Pancreas (tissue), 10 donors: ENCODE data around the gene KY. TPM values are rescaled to one million over a fixed set of nuclear protein-coding genes. Genes with fewer than 3 reads are reported as not detected.

ENCODE experiments used
- ATAC-seq, 4 donors: fragments of 200-7000 bp; cut with Tn5 transposase; one replicate each; pipeline versions ENCODE4 v1.8.0 to v1.9.1; 2020; ENCODE audit warnings: mild to moderate bottlenecking in 4 of 4, moderate library complexity in 4 of 4
- DNase-seq, 6 donors: peaks; one replicate each; pipeline ENCODE4 v3.0.0-alpha.2; 2020
- FAIRE-seq: peaks from 2 replicates; lab custom pipeline; 2012; peaks lifted over from hg19 to GRCh38; lab: Jason Lieb, UNC
- H3K27ac ChIP-seq, 4 donors: fragments of 200-600 bp; sonication (generic); 1 replicate in 3 of 4; 2 replicates in 1 of 4; pipeline versions ENCODE4 v1.5.0 to v1.8.0; 2020
- H3K27me3 ChIP-seq, 4 donors: fragments of 200-600 bp; one replicate each; pipeline ENCODE4 v1.8.0; 2021
- H3K36me3 ChIP-seq, 3 donors: fragments of 200-600 bp; sonication (generic) in 1 of 3; one replicate each; pipeline versions ENCODE4 v1.5.0 to v1.8.0; 2020 to 2021
- H3K4me1 ChIP-seq, 3 donors: fragments of 200-600 bp; one replicate each; pipeline ENCODE4 v1.8.0; 2021
- H3K4me3 ChIP-seq, 4 donors: fragments of 200-600 bp; sonication (generic) in 2 of 4; one replicate each; pipeline versions ENCODE4 v1.5.0 to v1.8.0; 2020 to 2021
- H3K9me3 ChIP-seq, 4 donors: fragments of 200-600 bp; one replicate each; pipeline ENCODE4 v1.8.0; 2021
- WGBS, 2 donors: extraction: QIAGEN DNeasy Blood & Tissue Kit; methylation state at CpG; one replicate each; pipeline ENCODE4 v1.1.7; 2013; 5-methylcytosine and 5-hydroxymethylcytosine counted together
- intact Hi-C, 3 donors: fragments of 100-400 bp; cut with DNase I; formaldehyde crosslinking; loops; one replicate each; pipeline versions ENCODE4 v1.11.1 to v1.14.2; 2022
- polyA plus RNA-seq, 2 donors: library from polyadenylated mRNA; stranded (reverse); fragments of 200-250 nt; gene quantifications; one replicate each; pipeline ENCODE4 v1.2.3, GENCODE V29; 2013
- total RNA-seq, 6 donors: library from RNA; stranded (reverse); fragmentation: NEBNext Ultra II Directional in 4 of 6; extraction: Animal tissue kit (Norgen Biotek cat#: 25700) in 4 of 6; gene quantifications; one replicate each; pipeline versions ENCODE4 v1.2.1 to v1.2.4, GENCODE V29; 2021 to 2023
- TF ChIP-seq, protein P1 (sequence below), 4 donors: fragments of 200-600 bp; sonication (generic) in 3 of 4; IDR thresholded peaks; one replicate each; pipeline versions ENCODE4 v1.5.0 to v1.8.0; 2021; ENCODE audit warnings: antibody characterized with exemption in 4 of 4
- donor health status: healthy with polysubstance abuse.
- donor health status: DM: no; HTN: no; CAD: no; lungs with moderate emphysema.
- donor health status: DM: no; HTN: no; CAD: no.
- donor health status: control.
- donor health status: control.
- donor health status: Bipolar disorder and iron deficiency.
- donor health status: DM: yes; HTN: yes; CAD: no.
- donor health status: DM: no; HTN: no; CAD: no.
- donor health status: DM: no; HTN: no; CAD: no.
- donor health status: DM: yes; HTN: yes; CAD: no.

Gene KY
- total and polyA plus RNA-seq, 8 donors = 0.04 to 0.42 (median 0.21) TPM; not detected in 2

DNA sequence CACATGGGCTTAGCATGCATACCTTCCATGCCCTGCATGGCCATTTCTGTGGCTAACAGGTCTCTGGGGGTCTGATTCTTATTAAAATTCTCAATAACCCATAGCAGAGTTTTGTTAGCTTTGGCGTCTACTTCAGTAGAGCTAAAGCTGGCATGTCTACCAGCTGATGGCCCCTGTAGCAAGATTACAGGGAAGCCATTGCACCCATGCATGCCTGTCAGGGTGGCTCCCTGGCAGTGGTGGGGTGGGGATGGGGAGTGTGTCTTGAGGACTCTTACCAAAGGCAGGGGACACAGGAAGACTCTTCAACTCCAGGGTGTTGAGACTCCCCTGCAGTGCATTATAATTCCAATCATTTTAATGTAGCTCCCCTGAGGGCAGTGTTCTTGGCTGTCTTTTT is 4.7 kb downstream of the KY start:
- Histone ChIP-seq H3K27ac (no peak overlapping the region), H3K4me3 (no peak overlapping the region), H3K9me3 (no peaks in the 10 kb centered on the region), H3K27me3 (no peaks in the 10 kb centered on the region), H3K4me1 (no peaks in the 10 kb centered on the region), H3K36me3 (no peaks in the 10 kb centered on the region)
- FAIRE-seq (no peak), DNase-seq (peak in 1 of 6 donors; percentile 10), ATAC-seq (no peak)
- intact Hi-C loops = no loop called here
- TF ChIP-seq, protein P1, sequence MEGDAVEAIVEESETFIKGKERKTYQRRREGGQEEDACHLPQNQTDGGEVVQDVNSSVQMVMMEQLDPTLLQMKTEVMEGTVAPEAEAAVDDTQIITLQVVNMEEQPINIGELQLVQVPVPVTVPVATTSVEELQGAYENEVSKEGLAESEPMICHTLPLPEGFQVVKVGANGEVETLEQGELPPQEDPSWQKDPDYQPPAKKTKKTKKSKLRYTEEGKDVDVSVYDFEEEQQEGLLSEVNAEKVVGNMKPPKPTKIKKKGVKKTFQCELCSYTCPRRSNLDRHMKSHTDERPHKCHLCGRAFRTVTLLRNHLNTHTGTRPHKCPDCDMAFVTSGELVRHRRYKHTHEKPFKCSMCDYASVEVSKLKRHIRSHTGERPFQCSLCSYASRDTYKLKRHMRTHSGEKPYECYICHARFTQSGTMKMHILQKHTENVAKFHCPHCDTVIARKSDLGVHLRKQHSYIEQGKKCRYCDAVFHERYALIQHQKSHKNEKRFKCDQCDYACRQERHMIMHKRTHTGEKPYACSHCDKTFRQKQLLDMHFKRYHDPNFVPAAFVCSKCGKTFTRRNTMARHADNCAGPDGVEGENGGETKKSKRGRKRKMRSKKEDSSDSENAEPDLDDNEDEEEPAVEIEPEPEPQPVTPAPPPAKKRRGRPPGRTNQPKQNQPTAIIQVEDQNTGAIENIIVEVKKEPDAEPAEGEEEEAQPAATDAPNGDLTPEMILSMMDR (IDR thresholded peaks at IDR 0.05) = no peak
- 80 to 81% methylated on average over 1 of the region's 1 CpG for WGBS, 2 donors

DNA sequence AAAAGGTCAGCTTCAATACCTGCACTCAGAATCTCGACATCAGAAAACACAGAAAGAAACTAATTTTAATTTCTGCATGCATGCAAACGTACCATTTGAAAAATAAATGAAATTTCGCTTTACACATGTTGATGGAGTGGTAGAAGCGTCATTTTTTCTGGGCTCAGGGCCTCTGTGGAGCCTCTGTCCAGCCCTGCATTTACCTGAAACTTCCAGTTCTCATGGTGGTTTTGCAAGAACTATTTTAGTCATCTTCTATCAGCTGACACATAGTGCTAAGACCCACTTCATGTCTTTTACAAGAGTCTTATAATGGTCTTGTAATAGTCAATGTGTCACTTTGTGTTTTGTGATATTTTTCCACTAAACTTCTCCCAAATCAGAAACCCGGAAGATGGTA is 5.3 kb downstream of the KY start:
- Histone ChIP-seq H3K36me3 (no peaks in the 10 kb centered on the region), H3K4me3 (no peak overlapping the region), H3K27me3 (no peaks in the 10 kb centered on the region), H3K27ac (no peak overlapping the region), H3K9me3 (no peaks in the 10 kb centered on the region), H3K4me1 (no peaks in the 10 kb centered on the region)
- intact Hi-C loops = no loop called here
- ATAC-seq = no peak
- WGBS, 2 donors = 83 to 84% methylated on average over 5 of the region's 5 CpGs
- no peak for FAIRE-seq
- TF ChIP-seq, protein P1 (IDR thresholded peaks at IDR 0.05) = no peak
- DNase-seq = no peak

DNA sequence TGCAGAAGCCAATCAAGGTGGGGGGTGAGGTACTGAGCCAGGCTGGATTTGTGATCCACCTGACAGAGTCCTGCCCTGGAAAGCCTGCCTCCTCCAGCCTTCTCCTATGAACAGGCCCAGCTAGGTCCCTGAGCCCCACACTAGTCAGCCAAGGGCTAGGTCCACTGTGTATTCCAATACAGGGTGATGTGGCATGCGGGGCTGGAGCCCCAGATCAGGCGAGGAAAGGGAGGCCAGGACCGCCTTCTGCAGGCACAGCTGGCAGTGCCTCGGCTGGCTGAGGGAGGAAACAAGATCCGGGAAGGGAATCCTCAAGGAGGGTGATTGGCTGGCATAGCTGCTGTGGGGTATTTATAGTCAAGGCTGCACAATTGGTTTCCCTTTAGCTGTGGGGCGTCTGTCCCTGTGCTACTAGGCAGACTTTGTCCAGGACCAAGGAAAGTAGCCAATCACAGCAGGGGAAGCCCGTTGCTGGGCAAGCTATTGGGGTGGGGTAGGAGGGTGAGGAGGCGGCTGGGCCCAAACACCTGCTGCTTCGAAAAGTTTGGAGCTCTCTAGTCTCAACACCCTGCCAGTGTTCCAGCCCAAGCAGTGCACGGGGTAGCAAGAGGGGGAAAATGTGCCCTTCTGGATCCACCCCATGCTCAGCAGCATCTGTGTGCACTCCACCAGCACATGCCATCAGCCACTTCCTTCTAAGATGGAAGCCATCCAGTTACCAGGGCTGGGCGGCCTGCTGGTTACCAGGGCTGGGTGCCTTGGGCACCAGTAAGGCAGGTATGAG is 5.9 kb downstream of the KY start:
- FAIRE-seq (no peak), ATAC-seq (no peak), DNase-seq (peak in 1 of 6 donors; percentile 10)
- intact Hi-C loops = no loop called here
- Histone ChIP-seq H3K27me3 (no peaks in the 10 kb centered on the region), H3K36me3 (no peaks in the 10 kb centered on the region), H3K27ac (no peak overlapping the region), H3K4me1 (no peaks in the 10 kb centered on the region), H3K9me3 (no peaks in the 10 kb centered on the region), H3K4me3 (no peak overlapping the region)
- 79 to 80% methylated on average over 11 of the region's 11 CpGs for WGBS, 2 donors
- TF ChIP-seq, protein P1 (IDR thresholded peaks at IDR 0.05) = no peak

DNA sequence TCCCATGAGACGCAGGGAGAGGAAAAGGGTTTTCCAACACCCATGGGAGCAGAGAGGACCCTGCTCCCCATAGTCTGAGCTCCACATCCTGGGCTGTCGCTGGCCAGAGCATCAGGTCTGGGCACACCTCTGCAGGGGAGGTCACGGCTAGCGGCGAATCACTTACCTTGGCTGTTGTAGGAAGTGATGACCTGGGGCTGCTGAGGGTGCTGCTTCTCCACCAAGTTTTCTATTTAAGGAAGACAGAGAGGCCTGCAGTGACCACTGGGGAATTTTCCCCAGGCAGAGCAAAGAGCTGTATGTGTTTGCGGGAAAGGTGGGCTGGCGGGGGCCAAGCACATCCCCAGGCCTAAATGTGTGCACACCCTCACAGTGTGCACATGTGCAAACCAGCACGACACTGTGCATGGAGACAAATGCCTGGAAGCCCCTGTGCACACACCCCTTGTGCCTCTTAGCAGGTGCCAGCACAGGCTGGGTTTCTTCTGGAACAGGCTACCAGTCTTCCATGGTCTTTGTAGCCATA is 7.6 kb downstream of the KY start:
- no peaks in the 10 kb centered on the region for H3K27me3 ChIP-seq
- H3K4me1 ChIP-seq = no peaks in the 10 kb centered on the region
- no peak overlapping the region for H3K27ac ChIP-seq
- 88 to 90% methylated on average over 8 of the region's 8 CpGs for WGBS, 2 donors
- FAIRE-seq (no peak), ATAC-seq (no peak), DNase-seq (peak in 1 of 6 donors; percentile 4)
- no peaks in the 10 kb centered on the region for H3K9me3 ChIP-seq
- intact Hi-C loops = no loop called here
- TF ChIP-seq, protein P1 (IDR thresholded peaks at IDR 0.05) = no peak
- H3K36me3 ChIP-seq = no peaks in the 10 kb centered on the region
- H3K4me3 ChIP-seq = no peak overlapping the region
